ENCODE results near the gene RIIAD1.
"Not testable (repeated sequence)": the region's sequence is repeated elsewhere in the genome, so short reads cannot be mapped to it uniquely, and the experiment has no call there.

RIIAD1 gene, protein sequence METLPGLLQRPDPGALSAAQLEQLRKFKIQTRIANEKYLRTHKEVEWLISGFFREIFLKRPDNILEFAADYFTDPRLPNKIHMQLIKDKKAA

DNA sequence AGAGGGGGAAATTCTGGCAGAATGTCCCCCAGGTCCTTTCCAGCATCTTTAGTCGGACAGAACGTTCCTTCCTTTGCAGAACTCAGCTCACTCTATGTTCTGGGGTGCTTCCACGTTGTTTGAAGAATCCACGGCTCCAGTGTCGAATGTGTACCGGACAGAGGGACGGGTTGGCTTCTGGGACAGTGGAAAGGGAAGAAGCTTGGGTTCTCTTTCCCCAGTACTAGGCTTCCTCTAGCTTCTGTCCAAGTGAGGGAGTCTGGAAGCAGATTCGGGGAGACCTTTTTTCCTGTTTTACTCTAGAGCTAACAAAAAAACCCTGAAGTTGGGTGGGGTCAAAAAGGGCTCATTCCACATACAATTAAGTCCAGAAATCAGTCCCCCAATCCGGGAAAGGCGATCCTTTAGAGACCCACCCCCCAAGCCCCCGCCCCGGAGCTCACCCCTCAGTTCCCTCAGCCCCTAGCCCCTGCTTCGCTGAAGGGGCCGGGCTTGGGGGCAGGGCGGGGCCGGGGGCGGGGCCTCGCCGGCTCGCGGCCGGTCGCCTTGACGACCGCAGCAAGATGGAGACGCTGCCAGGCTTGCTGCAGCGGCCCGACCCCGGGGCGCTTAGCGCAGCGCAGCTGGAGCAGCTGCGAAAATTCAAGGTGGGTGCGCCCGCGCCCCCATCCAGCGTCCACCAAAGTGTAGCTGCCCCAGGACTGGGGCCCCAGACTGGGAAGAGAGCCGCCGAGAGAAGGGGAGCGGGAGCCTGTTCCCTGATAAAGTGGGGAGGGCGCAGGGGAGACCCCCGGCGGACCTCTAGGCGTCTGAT is at the start of gene RIIAD1:
RIIAD1 (plus strand) TSS at position 549 of the 814 bp plus-strand sequence; CDS start at position 564, 15 bp downstream.
- peak; percentile 6 for DNase-seq

DNA sequence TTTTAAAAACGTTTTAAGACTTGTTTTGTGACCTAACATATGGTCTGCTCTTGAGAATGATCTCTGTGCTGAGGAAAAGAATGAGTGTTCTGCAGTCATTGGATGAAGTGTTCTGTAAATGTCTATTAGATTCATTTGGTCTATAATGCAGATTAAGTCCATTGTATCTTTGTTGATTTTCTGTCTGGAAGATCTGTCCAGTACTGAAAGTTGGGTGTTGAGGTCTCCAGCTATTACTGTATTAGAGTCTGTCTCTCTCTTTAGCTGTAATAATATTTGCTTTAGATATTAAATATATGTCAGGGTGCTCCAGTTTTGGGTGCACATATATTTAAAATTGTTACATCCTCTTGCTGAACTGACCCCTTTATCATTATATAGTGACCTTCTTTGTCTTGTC is 47.9 kb upstream of the RIIAD1 start:
- no peak for DNase-seq

DNA sequence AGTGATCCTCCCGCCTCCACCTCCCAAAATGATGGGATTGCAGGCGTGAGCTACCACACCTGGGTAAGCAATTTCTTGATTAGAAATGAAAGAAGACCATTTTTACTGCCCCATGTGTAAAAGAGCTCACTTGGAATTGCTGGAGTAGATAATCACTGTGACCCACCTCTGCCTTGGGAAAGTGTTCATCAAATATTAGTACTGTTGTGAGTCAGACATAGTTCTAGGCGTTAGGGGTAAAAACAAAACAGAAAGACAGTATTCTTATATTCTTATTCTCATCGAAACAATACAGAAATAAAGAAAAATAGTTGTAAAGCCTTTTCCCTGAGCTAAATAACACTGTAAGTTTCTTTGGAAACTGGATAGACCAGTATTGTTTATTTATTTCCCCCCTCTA is 40.9 kb upstream of the RIIAD1 start:
- DNase-seq = no peak

DNA sequence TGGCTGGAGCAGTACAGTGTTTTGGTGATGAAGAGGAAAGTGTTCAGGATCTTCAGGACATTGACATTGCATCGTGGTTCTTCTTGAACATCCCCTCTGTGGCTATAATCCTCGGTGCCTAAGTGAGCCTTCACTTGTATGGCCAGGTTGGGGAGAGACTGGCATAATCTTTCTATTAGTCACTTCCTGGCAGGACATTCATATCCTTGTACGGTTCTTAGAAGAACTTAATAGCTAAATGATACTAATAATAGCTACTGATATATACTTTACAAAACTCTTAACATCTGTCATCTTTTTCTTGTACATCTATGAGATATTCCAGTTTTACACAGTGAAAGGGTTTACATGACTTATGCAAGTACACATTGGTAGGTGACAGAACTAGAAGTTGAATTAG is 40.5 kb upstream of the RIIAD1 start:
- no peak for DNase-seq

DNA sequence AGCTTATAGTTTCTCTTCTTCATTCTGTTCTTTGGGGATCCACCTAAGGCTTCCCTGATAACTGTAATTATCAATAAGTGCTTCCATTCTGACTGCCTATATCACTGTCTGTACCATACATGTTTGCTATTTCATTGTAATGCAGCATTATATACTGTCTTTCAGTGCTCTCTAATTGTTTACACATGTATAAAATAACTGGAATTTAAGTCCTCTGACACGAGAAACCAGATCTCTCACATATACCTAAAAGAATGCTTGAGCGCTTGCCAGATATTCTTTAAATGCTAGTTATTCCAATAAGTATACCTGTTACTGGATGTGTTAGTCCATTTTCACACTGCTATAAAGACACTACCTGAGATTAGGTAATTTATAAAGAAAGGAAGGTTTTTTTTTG is 39.4 kb upstream of the RIIAD1 start:
- DNase-seq = no peak

DNA sequence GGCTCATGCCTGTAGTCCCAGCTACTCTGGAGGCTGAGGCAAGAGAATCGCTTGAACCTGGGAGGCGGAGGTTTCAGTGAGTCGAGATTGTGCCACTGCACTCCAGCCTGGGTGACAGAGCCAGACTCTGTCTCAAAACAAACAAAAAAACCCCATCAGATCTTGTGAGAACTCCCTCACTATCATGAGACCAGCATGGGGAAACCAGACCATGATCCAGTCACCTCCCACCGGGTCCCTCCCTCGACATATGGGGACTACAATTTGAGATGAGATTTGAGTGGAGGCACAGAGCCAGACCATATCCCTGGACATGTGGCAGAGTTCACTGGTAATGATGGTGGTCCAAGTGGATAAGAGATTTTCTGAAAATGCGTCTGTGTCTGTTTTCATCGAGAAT is 38.4 kb upstream of the RIIAD1 start:
- not testable (repeated sequence) for DNase-seq

DNA sequence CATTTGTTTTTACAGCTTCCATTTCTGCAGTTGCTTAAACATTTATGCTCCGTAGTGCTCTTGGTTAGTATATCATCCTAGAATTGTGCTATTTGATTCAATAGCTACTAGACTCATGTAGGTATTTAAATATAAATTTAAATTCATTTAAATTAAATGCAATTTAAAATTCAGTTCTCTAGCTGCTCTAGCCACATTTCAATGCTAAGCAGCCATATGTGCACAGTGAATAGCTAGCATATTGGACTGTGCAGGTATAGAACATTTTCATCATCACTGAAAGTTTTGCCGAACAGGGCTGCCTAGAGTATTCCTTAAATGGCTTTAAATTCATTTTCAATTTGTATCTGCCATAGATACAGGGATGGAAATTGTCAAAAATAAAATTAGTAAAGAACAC is 37.2 kb upstream of the RIIAD1 start:
- DNase-seq = no peak

DNA sequence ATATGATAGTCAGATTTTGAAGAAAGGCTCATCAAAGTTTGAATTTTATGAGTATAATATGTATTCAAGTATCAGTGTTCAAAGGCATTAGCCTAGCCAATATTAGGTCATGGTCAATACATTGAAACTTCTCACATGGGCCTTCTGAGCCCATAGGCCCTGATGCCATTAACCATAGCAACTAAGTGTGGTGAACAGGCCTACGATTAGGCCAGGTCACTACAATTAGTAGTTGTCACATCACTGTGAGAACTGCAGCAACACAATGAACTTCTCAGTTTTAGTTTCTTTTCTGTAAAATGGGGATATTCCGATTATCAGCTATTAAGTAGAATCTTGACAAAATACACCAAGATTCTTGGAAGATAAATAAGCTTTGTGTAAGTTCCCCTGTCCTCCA is 34.8 kb upstream of the RIIAD1 start:
- DNase-seq = no peak

DNA sequence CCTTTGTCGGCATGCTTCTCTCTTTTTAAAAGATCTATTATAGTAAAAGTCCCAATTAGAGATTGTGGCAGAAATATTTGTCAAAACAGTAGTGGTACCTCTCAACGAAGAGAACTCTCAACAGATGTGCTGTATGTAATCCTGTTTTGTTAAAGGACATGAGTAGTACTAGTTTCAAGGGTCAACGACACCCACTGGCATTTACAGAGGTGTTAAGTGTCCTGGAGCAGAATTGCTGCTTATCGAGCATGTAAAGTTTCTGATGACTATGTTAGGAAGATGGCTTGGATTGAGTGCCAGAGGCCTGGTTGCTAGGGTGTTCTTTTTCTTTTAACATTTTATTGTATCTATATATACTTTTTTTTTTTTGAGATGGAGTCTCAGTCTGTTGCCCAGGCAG is 31.8 kb upstream of the RIIAD1 start:
- DNase-seq = no peak

DNA sequence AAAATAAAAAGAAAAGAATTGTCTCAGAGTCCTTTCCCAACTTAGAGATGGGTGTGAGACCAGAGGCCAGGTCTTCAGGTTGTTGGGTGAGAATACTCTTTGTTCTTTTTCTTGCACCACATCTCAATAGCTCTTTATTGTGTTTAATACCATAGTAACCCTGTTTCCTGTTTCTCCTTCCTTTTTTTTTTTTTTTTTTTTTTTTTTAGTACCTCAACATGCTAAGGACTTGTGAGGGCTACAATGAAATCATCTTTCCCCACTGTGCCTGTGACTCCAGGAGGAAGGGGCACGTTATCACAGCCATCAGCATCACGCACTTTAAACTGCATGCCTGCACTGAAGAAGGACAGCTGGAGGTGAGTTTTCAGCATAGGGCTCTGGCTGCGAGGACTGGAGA is 29.1 kb upstream of the RIIAD1 start:
- no peak for DNase-seq

DNA sequence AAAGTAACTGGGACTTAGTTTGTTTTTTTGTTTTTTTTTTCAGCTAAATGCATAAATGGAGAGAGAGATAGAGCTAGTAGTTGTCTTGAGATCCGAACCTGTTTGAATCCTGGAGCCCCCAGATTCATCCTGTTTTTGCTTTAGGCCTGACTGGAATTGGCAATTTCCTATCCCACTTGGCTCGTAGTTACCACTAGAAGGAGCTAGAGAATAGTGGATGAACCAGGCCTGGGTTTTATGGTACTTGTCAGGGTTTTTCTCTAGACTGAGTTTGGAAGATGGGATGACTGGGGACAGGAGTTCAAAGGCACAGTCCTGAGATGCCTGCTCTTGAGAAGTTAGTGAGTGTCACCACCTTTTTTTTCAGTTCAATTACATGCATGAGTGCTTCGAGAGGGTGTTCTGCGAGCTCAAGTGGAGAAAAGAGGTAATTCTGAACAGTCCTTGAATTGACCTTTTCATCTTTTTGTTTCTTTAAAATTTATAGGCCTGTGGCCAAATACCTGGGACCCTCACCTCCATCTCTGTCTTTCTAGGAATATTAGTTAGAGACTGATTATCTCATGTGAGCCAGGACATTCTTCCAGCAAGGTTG is 28.2 kb upstream of the RIIAD1 start:
- peak; percentile 27 for DNase-seq

DNA sequence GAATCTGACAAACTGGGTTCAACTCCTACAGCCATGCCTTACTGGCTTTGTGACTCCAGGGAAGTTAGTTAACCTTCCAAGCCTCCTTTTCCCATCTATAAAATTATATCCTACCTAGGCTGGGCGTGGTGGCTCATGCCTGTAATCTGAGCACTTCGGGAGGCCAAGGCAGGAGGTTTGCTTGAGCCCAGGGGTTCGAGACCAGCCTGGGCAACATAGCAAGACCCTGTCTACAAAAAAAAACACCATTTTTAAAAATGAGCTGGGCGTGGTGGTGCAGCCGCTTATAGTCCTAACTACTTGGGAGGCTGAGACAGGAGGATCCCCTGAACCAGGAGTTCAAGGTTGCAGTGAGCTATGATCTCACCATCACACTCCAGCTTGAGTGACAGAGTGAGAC is 19.8 kb upstream of the RIIAD1 start:
- no peak for DNase-seq

DNA sequence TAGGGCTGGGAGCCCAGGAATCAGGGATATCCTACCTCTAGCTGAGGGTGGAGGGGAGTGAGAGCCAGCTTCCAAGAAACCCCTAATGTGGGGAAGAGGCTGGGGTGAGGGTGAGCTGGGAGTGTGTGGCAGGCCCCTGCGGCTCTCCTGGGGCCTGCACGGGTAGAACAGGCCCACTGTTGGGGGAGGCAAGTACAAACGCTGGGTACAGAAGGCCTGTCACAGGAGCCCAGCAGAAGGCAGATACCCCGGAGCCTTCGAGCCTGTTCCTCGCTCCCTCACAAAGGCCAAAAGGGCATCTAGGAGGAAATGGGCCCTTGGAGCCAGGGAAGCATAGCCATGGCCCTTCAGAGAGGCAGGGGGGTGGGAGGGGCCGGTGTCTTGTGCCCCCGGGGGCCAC is 18.4 kb upstream of the RIIAD1 start:
- no peak for DNase-seq

DNA sequence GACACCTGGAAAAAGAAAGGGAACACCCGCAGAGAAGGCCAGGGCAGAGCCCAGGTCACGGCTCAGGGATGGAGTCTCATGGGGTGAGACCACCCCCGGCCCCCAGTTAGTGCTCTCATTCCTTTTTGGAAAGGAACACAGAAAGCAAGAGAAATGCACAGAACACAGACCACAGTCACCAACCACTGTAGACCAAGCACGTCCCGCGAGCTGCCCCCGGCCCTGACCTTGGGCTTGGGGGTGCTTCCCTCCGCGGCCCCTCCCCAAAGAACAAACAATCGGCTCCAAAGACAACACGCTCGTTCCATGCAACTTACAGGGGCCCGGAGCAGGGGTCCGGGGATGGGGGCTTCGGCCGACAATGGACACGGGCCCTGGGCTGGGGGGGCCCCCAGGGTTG is 17.5 kb upstream of the RIIAD1 start:
- no peak for DNase-seq

DNA sequence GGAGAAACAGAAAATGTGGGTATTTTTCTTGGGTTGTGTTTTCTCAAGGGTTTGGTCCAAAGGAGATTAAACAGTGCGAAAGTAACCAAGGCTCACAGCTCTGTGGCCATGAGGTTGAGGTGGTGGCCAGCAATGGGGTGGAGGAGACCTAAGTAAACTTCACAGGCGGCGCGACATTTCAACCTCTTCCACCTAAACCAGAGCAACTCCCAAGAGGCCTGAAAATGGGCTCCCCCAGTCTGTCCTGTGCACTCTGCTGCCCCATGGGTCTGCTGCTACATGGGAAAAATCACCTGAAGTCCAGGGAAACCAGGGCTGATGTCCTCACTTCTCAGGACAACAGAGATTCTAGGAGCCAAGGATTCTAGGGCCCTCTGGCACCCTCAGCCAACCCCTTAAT is 17.1 kb upstream of the RIIAD1 start:
- DNase-seq = no peak

DNA sequence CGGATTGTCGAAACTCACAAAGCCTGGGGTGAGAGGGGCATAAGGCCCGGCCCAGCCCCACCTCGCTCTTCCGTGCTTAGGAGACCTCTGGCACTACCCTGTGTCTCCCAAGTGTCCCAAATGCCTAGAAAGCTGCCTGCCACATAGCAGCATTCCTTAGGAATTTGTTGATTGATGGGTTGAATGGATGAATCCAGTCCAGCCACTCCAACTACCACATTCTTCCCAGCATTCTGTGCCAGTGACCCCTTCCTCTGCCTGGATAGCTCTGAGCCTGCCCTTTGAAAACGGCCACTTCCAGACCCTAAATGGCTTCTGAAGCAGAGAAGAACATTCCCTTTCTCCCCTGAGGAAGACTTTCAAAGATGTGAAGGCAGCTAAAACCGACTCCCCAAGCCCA is 16.2 kb upstream of the RIIAD1 start:
- DNase-seq = no peak

DNA sequence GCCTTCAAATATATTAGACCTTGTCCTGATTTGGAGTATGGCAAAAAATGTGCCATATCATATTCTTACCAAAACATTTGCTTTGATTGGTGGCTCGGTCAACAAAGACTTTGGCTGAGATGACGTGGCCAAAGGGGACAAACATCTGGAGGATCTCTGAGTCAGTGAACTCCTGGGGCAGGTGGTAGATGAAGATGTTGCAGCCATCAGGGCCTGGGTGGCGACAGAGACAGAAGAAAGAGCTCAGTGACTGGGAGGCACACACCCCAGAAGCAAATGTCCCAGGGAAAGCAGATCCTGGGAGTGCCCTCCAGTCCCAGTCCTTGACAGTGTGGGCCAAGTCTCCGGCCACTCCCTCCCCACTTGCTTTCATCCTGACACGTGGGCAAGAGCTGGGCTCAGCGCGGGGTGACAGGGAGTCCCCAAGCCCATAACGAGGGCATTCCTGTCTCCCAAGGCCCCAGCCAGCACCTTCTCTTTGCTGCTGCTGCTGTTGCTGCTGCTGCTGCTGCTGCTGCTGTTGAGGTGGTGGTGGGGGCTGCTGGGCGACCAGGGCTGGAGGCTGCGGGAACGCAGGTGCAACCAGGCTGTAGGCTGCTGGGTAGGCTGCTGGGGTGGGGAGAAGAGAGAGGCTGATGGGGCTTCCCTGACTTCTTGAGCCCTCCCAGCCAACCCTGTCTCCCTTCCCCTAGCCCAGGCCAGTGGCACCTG is 15.4 kb upstream of the RIIAD1 start:
- DNase-seq = no peak

DNA sequence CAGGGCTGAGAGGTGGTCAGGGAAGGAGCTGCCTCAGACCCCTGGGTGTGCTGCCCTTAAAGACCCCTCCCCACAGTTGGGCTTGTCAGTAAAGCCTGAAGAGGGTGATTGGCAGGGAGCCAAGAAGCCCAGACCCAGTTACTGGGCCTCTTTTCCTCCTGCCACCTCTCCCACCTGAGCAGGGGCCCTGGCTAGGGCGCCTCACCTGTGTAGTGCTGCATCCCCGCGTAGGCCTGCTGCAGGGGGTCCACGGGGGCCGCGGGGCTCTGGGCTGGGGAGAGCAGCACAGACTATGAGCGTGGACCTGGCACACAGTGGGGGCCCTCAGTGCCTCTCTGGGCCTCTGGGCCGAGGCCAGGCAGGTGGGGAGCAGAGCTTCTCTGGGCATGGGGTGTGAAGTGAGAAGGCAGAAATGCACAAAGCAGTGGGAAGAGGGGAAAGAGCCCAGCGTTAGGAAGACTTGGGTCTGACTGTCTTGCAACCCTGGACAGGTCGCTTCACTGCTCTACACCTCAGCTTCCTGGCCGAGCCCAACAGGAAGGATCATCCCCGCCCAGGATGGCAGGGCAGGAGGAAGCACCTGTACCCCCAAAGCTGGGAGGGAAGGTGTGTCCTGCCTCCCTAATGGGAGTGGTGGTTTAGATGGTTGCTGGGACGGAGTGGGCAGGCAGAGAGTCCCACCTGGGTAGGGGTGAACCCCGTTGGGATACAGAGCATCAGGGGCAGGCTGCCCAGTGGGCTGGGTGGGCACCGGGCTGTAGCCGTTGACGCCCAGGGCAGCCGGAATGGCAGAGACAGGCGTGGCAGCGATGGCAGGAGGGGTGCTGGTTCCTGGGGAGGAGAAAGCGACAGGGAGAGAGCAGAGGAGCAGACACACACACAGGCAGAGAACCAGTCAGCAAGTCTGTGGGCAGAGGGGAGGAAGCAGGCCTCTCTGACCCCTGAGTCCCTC is 14.6 kb upstream of the RIIAD1 start:
- no peak for DNase-seq

DNA sequence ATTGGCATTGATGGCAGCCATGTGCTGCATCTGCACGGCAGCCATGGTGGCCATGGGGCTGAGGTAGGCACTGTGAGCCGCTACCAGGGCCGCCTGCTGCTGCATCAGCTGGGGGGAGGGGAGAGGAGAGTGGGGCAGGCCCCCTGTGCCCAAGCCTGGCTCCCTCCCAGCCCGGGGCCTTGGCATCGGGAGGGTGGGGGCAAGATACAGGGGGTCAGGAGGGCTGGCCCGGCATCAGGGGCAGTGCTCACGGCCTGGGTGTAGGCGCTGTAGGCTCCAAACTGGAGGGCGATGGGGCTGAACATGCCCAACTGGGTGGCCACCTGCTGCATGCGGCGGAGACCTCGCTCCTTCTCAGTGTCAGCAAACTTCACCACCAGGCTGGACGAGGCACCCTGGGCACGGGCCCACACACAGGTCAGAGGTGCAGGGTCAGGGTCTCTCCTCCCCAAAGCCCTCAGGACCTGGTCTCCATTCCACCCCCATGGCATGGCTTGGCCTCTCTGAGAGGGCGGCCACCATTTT is 13.7 kb upstream of the RIIAD1 start:
- no peak for DNase-seq

DNA sequence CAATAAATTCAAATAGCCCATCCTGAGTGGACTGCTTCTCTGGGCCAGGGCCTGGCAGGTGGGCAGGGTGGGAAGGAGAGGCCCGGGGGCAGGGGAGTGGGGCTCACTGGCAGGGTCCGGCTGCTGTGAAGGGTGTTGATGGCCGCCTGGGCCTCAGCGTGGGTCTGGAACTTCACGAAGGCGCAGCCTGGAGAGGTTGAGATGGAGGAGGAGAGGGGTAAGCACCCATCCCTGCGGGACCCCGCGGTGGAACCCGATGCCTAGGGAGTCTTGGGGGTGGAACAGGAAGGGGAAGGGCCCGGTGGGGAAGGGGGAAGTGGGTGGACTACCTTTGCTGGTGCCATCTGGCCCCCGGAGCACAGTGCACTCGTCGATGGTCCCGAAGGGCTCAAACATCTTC is 12.4 kb upstream of the RIIAD1 start:
- no peak for DNase-seq

DNA sequence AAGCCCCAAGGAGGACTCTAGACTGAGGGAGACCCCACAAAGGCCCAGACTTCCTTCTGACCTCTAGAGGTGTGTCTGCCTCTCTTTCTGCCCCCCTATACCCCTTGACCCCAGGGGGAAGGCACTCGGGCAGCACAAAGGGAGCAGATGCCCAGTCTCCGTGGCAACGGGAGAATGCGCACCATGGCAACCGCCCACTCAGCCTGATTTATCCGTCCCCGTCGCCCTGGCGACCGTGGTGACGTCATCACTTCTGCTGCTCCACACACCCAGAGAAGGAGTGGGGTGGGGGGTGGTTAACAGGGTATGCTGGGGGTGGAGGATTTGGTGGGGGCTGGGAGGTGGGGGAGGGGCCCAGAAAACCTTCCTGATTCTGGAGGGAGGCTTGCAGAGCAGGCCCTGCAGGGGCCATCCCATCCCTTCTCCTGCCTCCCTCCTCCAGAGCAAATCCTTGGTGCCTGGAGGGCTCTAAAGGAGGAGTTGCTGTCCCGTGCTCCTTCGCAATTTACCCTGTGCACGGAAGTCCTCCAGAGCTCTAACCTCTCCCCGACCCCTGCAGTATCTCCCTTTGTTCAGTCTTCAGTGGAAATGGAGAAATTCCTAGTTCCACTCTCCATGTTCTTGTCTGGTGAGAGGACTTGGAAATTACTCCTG is 11.0 kb upstream of the RIIAD1 start:
- no peak for DNase-seq
